SU-DHL-6 (cell line): Measurements from ENCODE around the gene SLC8A3.

Source experiments
- CTCF ChIP-seq: fragments of 200-600 bp; sonication (generic); IDR thresholded peaks from one replicate; pipeline ENCODE4 v1.5.1; 2017; ENCODE audit warnings: antibody characterized with exemption, mild to moderate bottlenecking, low read length, moderate library complexity; ENCODE audit not compliant: insufficient read depth, poor library complexity, severe bottlenecking
- EZH2phosphoT487 ChIP-seq: fragments of 200-600 bp; sonication (generic), shearing (Covaris generic); conservative IDR thresholded peaks from 2 replicates; pipeline ENCODE4 v1.6.1; 2018; ENCODE audit warnings: mild to moderate bottlenecking, antibody characterized with exemption, low read length, moderate library complexity, mixed read lengths

- no peak for TF ChIP-seq CTCF
- no peak for TF ChIP-seq EZH2phosphoT487
These were observed 129.2 kb downstream of the SLC8A3 start for GRCh38 chr14:70059545-70059944.
